ENCODE measurements around the gene AUTS2.

GRCh38 chr7:70270149-70270548 lies 671.9 kb downstream of the AUTS2 start:
- no peak for TF ChIP-seq CTCF (IDR thresholded peaks at IDR 0.05)
- no peak for TF ChIP-seq POLR2AphosphoS5 (IDR thresholded peaks at IDR 0.05; ENCODE audit: insufficient read depth in 1 of 2, low read depth in 1 of 2)

Data from vagina (tissue), 2 donors.